GM23338 (cell line): ENCODE data around the gene ZC2HC1B.
"Not testable (repeated sequence)": the region's sequence is repeated elsewhere in the genome, so short reads cannot be mapped to it uniquely, and the experiment has no call there.

ENCODE experiments used
- CREB1 ChIP-seq: fragments of 250-450 bp; sonication (Bioruptor Pico); IDR thresholded peaks from 2 replicates; pipeline ENCODE4 v1.5.0; 2020; ENCODE audit warnings: low read depth, mild to moderate bottlenecking, moderate library complexity
- CTCF ChIP-seq, 2 experiments: fragments of 200-600 bp in 1 of 2; sonication (generic) in 1 of 2; conservative IDR thresholded peaks; 2 replicates each; pipeline versions ENCODE4 v1.5.1 to v1.6.1; 2016 to 2017; ENCODE audit warnings: antibody characterized with exemption in 2 of 2, low read depth in 2 of 2, mild to moderate bottlenecking in 2 of 2, moderate library complexity in 1 of 2
- EZH2 ChIP-seq: fragments of 200-600 bp; sonication (generic); IDR thresholded peaks from one replicate; pipeline ENCODE4 v1.8.0; 2017; ENCODE audit warnings: antibody characterized with exemption, mild to moderate bottlenecking, low read depth; ENCODE audit not compliant: unreplicated experiment
- EZH2phosphoT487 ChIP-seq: fragments of 200-600 bp; sonication (generic); IDR thresholded peaks from one replicate; pipeline ENCODE4 v1.8.1; 2018; ENCODE audit warnings: antibody characterized with exemption; ENCODE audit not compliant: unreplicated experiment
- JUNB ChIP-seq: IDR thresholded peaks from one replicate; pipeline ENCODE4 v1.6.1; 2016; ENCODE audit warnings: antibody characterized with exemption; ENCODE audit not compliant: unreplicated experiment
- POLR2AphosphoS5 ChIP-seq: IDR thresholded peaks from 2 replicates; pipeline ENCODE4 v1.6.1; 2016; ENCODE audit warnings: antibody characterized with exemption, low read depth
- STAT1 ChIP-seq: IDR thresholded peaks from one replicate; pipeline ENCODE4 v1.6.1; 2016; ENCODE audit warnings: antibody characterized with exemption; ENCODE audit not compliant: unreplicated experiment
- ZNF114 ChIP-seq: fragments of 250-450 bp; sonication (Bioruptor Pico); IDR thresholded peaks from 2 replicates; pipeline ENCODE4 v1.5.0; 2020; ENCODE audit warnings: mild to moderate bottlenecking, moderate library complexity
- TF ChIP-seq, protein P1 (sequence below): IDR thresholded peaks from one replicate; pipeline ENCODE4 v1.6.1; 2018; ENCODE audit warnings: antibody characterized with exemption; ENCODE audit not compliant: unreplicated experiment
- TF ChIP-seq, protein P2 (sequence below): IDR thresholded peaks from 2 replicates; pipeline ENCODE4 v1.6.1; 2016; ENCODE audit warnings: antibody characterized with exemption

DNA sequence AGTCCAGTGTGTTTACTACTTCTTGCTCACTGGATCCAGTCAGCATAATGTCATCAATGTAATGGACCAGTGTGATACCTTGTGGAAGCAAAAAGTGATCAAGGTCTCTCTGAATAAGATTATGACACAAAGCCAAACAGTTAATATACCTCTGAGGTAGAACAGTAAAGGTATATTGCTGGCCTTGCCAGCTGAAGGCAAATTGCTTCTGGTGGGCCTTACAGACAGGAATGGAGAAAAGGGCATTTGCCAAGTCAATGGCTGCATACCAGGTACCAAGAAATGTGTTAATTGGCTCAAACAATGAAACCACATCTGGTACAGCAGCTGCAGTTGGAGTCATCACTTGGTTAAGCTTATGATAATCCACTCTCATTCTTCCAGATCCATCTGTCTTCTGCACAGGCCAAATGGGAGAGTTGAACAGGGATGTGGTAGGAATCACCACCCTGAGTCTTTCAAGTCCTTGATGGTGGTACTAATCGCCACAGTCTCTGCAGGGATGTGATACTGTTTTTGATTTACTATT lies 7.0 kb downstream of the ZC2HC1B start:
- TF ChIP-seq CTCF (conservative IDR thresholded peaks at IDR 0.05; ENCODE audit: low read depth in 2 of 2); EZH2; EZH2phosphoT487; POLR2AphosphoS5; CREB1 (CRISPR knock-in tag); JUNB; STAT1; ZNF114: not testable (repeated sequence)
- TF ChIP-seq, protein P1, sequence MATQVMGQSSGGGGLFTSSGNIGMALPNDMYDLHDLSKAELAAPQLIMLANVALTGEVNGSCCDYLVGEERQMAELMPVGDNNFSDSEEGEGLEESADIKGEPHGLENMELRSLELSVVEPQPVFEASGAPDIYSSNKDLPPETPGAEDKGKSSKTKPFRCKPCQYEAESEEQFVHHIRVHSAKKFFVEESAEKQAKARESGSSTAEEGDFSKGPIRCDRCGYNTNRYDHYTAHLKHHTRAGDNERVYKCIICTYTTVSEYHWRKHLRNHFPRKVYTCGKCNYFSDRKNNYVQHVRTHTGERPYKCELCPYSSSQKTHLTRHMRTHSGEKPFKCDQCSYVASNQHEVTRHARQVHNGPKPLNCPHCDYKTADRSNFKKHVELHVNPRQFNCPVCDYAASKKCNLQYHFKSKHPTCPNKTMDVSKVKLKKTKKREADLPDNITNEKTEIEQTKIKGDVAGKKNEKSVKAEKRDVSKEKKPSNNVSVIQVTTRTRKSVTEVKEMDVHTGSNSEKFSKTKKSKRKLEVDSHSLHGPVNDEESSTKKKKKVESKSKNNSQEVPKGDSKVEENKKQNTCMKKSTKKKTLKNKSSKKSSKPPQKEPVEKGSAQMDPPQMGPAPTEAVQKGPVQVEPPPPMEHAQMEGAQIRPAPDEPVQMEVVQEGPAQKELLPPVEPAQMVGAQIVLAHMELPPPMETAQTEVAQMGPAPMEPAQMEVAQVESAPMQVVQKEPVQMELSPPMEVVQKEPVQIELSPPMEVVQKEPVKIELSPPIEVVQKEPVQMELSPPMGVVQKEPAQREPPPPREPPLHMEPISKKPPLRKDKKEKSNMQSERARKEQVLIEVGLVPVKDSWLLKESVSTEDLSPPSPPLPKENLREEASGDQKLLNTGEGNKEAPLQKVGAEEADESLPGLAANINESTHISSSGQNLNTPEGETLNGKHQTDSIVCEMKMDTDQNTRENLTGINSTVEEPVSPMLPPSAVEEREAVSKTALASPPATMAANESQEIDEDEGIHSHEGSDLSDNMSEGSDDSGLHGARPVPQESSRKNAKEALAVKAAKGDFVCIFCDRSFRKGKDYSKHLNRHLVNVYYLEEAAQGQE: not testable (repeated sequence)
- TF ChIP-seq, protein P2, sequence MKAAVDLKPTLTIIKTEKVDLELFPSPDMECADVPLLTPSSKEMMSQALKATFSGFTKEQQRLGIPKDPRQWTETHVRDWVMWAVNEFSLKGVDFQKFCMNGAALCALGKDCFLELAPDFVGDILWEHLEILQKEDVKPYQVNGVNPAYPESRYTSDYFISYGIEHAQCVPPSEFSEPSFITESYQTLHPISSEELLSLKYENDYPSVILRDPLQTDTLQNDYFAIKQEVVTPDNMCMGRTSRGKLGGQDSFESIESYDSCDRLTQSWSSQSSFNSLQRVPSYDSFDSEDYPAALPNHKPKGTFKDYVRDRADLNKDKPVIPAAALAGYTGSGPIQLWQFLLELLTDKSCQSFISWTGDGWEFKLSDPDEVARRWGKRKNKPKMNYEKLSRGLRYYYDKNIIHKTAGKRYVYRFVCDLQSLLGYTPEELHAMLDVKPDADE: not testable (repeated sequence)
